Stimulated activated CD4-positive, alpha-beta T cell treated with anti-CD3 and anti-CD28 coated beads, Interleukin-2, amount 100 ng/mL, for 48 hours (primary cell): ENCODE results near the gene BCAP31.
"Not testable (repeated sequence)": the region's sequence is repeated elsewhere in the genome, so short reads cannot be mapped to it uniquely, and the experiment has no call there.

Source experiments
- DNase-seq, 2 donors: peaks; one replicate each; pipeline ENCODE4 v3.0.0-alpha.2; 2020

BCAP31 gene

GRCh38 chrX:153762626-153763173, 38.5 kb upstream of the BCAP31 start:
- no peak for DNase-seq

- no peak for DNase-seq
Observed at GRCh38 chrX:153761863-153762262, 37.7 kb upstream of the BCAP31 start.

- DNase-seq: no peak
Observed at GRCh38 chrX:153755136-153755535, 30.9 kb upstream of the BCAP31 start.

- DNase-seq: no peak
Observed at GRCh38 chrX:153750127-153750774, 26.1 kb upstream of the BCAP31 start.

- not testable (repeated sequence) for DNase-seq
Observed at GRCh38 chrX:153749017-153749416, 24.8 kb upstream of the BCAP31 start.

GRCh38 chrX:153746991-153747390, 22.8 kb upstream of the BCAP31 start:
- DNase-seq: not testable (repeated sequence)

GRCh38 chrX:153746359-153746758, 22.2 kb upstream of the BCAP31 start:
- DNase-seq: no peak

GRCh38 chrX:153745067-153745433, 20.9 kb upstream of the BCAP31 start:
- not testable (repeated sequence) for DNase-seq

- DNase-seq: no peak
Observed at GRCh38 chrX:153744210-153745066, 20.3 kb upstream of the BCAP31 start.

- DNase-seq: not testable (repeated sequence)
Observed at GRCh38 chrX:153743468-153744209, 19.5 kb upstream of the BCAP31 start.

GRCh38 chrX:153742796-153743467, 18.7 kb upstream of the BCAP31 start:
- not testable (repeated sequence) for DNase-seq

- not testable (repeated sequence) for DNase-seq
Observed at GRCh38 chrX:153742111-153742510, 17.9 kb upstream of the BCAP31 start.

GRCh38 chrX:153741446-153741845, 17.3 kb upstream of the BCAP31 start:
- no peak for DNase-seq

- no peak for DNase-seq
Observed at GRCh38 chrX:153740631-153741222, 16.5 kb upstream of the BCAP31 start.

GRCh38 chrX:153739754-153740486, 15.7 kb upstream of the BCAP31 start:
- DNase-seq: no peak

GRCh38 chrX:153738056-153738605, 13.9 kb upstream of the BCAP31 start:
- no peak for DNase-seq

- DNase-seq: no peak
Observed at GRCh38 chrX:153736871-153737441, 12.8 kb upstream of the BCAP31 start.

GRCh38 chrX:153736071-153736820, 12.1 kb upstream of the BCAP31 start:
- DNase-seq: no peak

- no peak for DNase-seq
Observed at GRCh38 chrX:153735274-153735673, 11.1 kb upstream of the BCAP31 start.

- DNase-seq: no peak
Observed at GRCh38 chrX:153734871-153735270, 10.7 kb upstream of the BCAP31 start.
